BLaER1 (cell line): Measurements from ENCODE around the gene SEMA4D.
A peak's percentile ranks its signal among the peaks of the same experiment; 100 is the strongest.
"Not testable (repeated sequence)": the region's sequence is repeated elsewhere in the genome, so short reads cannot be mapped to it uniquely, and the experiment has no call there.

Experiments
- H3K27ac ChIP-seq: shearing (Covaris generic); formaldehyde crosslinking; 2 replicates; pipeline ENCODE4 v1.8.1; 2022
- H3K27me3 ChIP-seq: shearing (Covaris generic); formaldehyde crosslinking; 2 replicates; pipeline ENCODE4 v1.8.1; 2022
- H3K36me3 ChIP-seq: shearing (Covaris generic); formaldehyde crosslinking; 2 replicates; pipeline ENCODE4 v1.8.1; 2022
- H3K4me1 ChIP-seq: shearing (Covaris generic); formaldehyde crosslinking; 2 replicates; pipeline ENCODE4 v1.8.1; 2022
- H3K4me2 ChIP-seq: shearing (Covaris generic); formaldehyde crosslinking; 2 replicates; pipeline ENCODE4 v1.8.1; 2022
- H3K4me3 ChIP-seq: shearing (Covaris generic); formaldehyde crosslinking; 2 replicates; pipeline ENCODE4 v1.8.1; 2022
- H3K9ac ChIP-seq: shearing (Covaris generic); formaldehyde crosslinking; 2 replicates; pipeline ENCODE4 v1.8.1; 2022
- H3K9me3 ChIP-seq: shearing (Covaris generic); formaldehyde crosslinking; 2 replicates; pipeline ENCODE4 v1.8.1; 2022
- H4K20me1 ChIP-seq: shearing (Covaris generic); formaldehyde crosslinking; 2 replicates; pipeline ENCODE4 v1.8.1; 2022
- Cebpa-rat ChIP-seq: shearing (Covaris generic); IDR thresholded peaks from 2 replicates; pipeline ENCODE4 v1.8.1; 2022

Gene SEMA4D

DNA sequence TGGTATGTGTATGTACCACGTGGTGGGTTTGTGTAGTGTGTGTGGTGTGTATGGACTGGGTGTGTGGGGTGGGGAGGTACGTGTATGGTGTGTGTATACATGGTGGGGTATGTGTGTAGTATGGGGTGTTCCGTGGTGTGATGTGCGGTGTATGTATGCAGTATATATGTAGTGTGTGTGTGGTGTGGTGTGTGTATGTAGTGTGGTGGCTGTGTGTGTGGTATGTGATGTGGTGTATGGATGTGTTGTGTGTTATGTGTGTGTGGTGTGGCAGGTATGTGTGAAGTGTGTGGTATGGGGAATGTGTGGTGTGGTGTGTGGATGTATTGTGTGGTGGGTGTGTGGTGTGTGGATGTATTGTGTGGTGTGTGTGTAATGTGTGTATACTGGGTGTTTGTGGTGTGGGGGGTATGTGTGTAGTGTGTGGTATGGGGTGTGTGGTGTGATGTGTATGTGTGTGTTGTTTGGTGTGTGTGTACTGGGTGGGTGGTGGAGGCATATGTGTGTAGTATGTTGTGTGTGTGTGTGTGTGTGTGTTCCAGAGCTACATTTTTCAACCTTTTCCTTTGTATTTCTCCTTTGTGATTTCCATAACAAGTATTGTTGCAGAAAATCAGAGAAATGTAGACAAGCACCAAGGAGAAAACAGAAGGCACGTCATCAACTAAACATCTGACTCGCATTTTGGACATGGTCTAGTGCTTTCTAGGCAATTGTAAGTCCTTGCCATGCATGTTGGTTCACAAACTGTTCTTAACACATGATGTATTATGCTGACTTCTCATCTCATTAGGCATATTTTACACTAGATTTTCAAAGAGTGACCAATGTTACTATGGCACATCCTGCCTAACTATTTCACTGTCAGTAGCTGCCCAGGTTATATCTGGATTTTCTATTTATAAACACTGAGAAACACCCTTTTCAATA lies 13.2 kb downstream of the SEMA4D start:
- Histone ChIP-seq H3K4me3 (peak overlapping the region; percentile 34; the same call in 1 of the 2 replicates), H4K20me1 (peaks cover 91% of the 10 kb centered on the region), H3K9me3 (peaks cover 38% of the 10 kb centered on the region), H3K4me1 (peaks cover 54% of the 10 kb centered on the region), H3K36me3 (peaks cover 50% of the 10 kb centered on the region), H3K27ac (peak overlapping the region; percentile 40; the same call in 1 of the 2 replicates), H3K4me2 (peak overlapping the region; percentile 83), H3K27me3 (no peaks in the 10 kb centered on the region), H3K9ac (no peak overlapping the region)
- no peak for TF ChIP-seq Cebpa-rat

DNA sequence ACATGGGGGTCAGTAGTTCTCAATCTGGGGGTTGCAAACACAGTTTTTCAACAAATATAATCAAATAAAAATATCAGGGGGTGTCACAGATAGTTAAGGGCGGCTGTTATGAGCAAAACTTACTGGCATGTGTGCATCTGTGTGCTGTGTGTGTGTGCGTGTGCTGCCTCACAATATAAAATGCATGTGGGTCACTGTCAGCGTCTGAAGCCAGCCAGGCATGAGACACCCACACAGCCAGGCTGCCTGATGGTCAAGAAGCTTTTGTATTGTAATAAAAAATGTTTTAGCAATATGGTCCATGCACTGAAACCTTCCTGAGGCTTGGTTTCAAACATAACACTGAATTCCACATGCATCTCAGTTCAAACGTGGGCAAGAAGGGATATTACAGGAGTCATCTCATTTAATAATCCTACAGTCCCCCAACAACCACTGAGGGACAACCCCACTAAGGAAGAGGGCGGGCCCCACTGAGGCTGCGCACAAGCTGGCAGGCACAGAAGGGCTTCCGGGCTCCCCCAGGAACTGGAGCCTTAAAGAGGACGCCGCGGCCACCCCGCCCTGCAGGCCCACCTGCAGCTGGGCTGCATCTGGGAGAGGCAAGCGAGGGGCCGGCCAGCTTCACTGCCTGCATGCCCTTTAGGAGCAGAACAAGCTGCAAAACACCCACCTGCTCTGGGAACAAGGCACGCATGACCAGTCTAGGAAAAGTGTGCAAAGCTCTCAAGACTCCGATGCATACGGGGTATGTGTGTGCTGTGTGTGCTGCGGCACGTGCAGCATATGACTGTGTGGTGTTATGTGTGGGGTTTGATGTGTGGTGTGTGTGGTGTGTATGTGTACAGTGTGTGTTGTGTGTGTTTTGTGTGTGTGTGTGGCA lies 14.1 kb downstream of the SEMA4D start:
- peaks cover 60% of the 10 kb centered on the region for H3K4me1 ChIP-seq
- H3K9me3 ChIP-seq, result peaks cover 30% of the 10 kb centered on the region
- H4K20me1 ChIP-seq, result peaks cover 88% of the 10 kb centered on the region
- peak overlapping the region; percentile 34; the same call in 1 of the 2 replicates for H3K4me3 ChIP-seq
- peak overlapping the region; percentile 83 for H3K4me2 ChIP-seq
- no peak for TF ChIP-seq Cebpa-rat
- 0 out of 2 replicates have a peak overlapping the region, but pooled peaks have one; percentile 22 for H3K9ac ChIP-seq
- H3K27ac ChIP-seq, result peak overlapping the region; percentile 40
- H3K27me3 ChIP-seq, result no peaks in the 10 kb centered on the region
- peaks cover 50% of the 10 kb centered on the region for H3K36me3 ChIP-seq

DNA sequence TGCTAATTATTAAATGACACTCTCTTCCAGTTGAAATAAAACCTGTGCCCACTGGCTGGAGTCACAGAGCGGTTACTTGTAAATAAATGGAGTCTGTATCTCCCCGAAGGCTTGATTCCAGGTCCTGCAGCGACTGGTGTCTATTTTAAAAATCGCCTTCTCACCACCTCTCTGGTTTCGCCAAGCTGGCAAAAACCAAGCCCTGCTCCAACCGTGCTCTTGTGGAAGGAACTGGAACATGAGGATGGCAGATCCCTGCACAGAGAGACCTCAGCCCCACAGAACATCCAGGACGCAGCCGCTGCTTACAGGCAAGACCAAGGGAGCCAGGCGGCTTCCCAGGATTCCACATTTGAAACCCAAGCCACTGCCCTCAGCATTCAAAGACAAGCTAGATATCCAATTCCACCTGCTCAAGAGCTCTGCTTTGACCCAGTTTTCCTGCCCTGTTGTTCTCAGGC lies 15.0 kb downstream of the SEMA4D start:
- Histone ChIP-seq H3K9me3 (peaks cover 23% of the 10 kb centered on the region), H3K4me1 (peaks cover 69% of the 10 kb centered on the region), H3K4me3 (no peak overlapping the region), H3K9ac (no peak overlapping the region), H4K20me1 (peaks cover 87% of the 10 kb centered on the region), H3K27ac (peak overlapping the region; percentile 3; the same call in 1 of the 2 replicates), H3K36me3 (peaks cover 46% of the 10 kb centered on the region), H3K27me3 (no peaks in the 10 kb centered on the region), H3K4me2 (peak overlapping the region; percentile 83)
- TF ChIP-seq Cebpa-rat, result no peak

DNA sequence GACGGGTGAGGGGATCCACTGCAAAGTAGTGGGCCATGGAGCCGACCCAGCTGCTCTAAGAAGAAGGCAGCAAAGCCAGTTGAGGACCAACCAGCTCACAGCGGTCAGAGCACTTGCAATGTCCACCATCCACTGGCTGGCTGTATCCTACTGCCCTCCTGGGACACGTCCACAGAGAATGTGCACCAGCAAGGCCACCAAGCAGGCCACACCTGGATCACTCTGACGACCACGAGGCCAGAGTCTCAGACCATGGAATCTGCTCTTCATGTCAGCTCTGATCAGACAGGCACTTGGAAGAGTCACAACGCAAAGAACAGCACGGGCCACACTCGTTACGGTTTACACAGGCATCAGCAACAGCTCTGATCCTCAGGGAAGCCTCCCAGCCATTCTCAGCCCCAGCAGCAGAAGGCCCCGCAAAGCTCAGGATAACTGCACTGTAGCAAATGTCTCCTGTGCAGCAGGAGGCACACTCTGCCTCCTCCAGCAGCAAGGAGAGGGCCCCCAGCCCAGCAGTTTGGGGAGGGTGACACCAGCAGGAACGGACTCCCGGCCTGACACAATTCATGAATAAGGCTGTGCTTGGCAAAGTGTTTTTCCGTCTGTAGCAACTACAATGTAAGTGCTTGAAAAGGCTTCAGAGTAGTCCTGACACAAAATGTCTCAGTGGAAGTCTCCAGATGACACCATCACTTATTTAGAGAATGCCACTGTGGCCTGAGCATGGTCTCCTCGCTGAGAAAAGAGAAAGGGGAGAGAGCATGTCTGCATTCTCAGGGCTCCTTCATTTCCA lies 15.7 kb downstream of the SEMA4D start:
- peaks cover 23% of the 10 kb centered on the region for H3K9me3 ChIP-seq
- H3K4me2 ChIP-seq, result peak overlapping the region; percentile 83; the same call in 1 of the 2 replicates
- peaks cover 90% of the 10 kb centered on the region for H4K20me1 ChIP-seq
- H3K27me3 ChIP-seq, result no peaks in the 10 kb centered on the region
- peaks cover 49% of the 10 kb centered on the region for H3K36me3 ChIP-seq
- H3K4me1 ChIP-seq, result peaks cover 76% of the 10 kb centered on the region
- H3K4me3 ChIP-seq, result no peak overlapping the region
- peak overlapping the region; percentile 56; the same call in 1 of the 2 replicates for H3K27ac ChIP-seq
- no peak for TF ChIP-seq Cebpa-rat
- no peak overlapping the region for H3K9ac ChIP-seq

DNA sequence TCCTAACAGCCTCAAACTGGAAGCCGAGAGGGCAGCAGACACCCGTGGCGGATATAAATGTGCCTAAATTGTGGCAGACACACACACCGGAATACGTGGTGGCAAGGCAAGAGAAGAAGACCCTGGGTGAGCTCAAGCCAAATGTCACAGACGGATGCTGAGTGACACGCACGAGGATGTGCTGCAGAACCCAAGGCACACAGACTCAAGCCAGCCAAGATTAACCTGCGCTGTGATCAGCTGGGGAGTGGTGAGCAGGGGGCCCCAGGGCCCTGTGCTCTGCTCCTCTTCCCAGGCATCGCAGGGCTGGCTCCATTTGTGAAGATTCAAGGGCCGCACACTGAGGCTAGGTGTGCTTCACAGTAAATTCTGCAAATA lies 16.4 kb downstream of the SEMA4D start:
- Histone ChIP-seq H3K27ac (peak overlapping the region; percentile 56), H3K4me2 (peak overlapping the region; percentile 40), H3K9me3 (peaks cover 20% of the 10 kb centered on the region), H3K27me3 (no peaks in the 10 kb centered on the region), H3K4me1 (peaks cover 80% of the 10 kb centered on the region), H3K9ac (no peak overlapping the region), H3K36me3 (peaks cover 51% of the 10 kb centered on the region), H4K20me1 (peaks cover 90% of the 10 kb centered on the region), H3K4me3 (no peak overlapping the region)
- no peak for TF ChIP-seq Cebpa-rat

DNA sequence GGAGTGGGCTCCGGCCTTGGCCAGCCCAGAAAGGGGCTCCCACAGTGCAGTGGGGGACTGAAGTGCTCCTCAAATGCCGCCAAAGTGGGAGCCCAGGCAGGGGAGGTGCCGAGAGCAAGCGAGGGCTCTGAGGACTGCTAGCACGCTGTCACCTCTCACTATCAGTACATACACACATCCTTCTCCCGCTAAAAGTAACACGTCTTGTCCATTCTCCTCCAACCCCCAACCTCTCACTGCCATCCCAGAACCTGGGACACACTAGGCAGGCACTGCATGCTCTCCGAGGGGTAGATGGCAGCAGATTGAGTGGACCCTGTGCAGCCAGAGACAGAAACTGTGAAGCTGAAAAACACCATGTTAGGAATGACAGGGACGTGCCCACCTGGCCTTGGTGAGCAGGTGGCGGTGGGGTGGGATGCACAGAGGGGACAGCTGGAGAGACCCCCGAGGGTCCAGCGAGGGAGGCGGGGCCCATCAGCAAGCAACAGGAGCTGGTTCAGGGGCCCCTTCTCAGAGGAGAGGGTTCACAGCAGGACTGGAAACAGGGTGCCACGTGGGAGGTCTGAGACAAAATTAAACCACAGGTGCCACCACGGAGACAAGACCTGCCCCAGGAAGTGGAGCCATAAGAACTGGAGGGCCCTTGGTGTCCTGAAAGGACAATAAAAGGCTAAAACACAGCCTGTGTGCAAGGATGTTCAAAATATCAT lies 16.9 kb downstream of the SEMA4D start:
- H3K36me3 ChIP-seq, result peaks cover 53% of the 10 kb centered on the region
- TF ChIP-seq Cebpa-rat, result no peak
- peaks cover 84% of the 10 kb centered on the region for H3K4me1 ChIP-seq
- H3K9me3 ChIP-seq, result peaks cover 15% of the 10 kb centered on the region; the same call in 1 of the 2 replicates
- no peaks in the 10 kb centered on the region for H3K27me3 ChIP-seq
- H3K4me2 ChIP-seq, result peak overlapping the region; percentile 40
- peak overlapping the region; percentile 56 for H3K27ac ChIP-seq
- peaks cover 90% of the 10 kb centered on the region for H4K20me1 ChIP-seq
- H3K9ac ChIP-seq, result no peak overlapping the region
- H3K4me3 ChIP-seq, result no peak overlapping the region

DNA sequence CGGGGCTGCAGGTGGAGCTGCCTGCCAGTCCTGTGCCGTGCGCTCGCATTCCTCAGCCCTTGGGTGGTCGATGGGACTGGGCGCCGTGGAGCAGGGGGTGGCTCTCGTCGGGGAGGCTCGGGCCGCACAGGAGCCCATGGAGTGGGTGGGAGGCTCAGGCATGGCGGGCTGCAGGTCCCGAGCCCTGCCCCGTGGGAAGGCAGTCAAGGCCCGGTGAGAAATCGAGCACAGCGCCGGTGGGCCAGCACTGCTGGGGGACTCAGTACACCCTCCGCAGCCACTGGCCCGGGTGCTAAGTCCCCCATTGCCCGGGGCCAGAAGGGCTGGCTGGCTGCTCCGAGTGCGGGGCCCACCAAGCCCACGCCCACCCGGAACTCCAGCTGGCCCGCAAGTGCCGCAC lies 17.5 kb downstream of the SEMA4D start:
- Histone ChIP-seq H3K9me3 (peaks cover 15% of the 10 kb centered on the region; the same call in 1 of the 2 replicates), H4K20me1 (peaks cover 90% of the 10 kb centered on the region), H3K36me3 (peaks cover 59% of the 10 kb centered on the region), H3K4me1 (peaks cover 86% of the 10 kb centered on the region)
- not testable (repeated sequence) for H3K27ac ChIP-seq, H3K27me3 ChIP-seq, H3K9ac ChIP-seq, H3K4me2 ChIP-seq, H3K4me3 ChIP-seq

DNA sequence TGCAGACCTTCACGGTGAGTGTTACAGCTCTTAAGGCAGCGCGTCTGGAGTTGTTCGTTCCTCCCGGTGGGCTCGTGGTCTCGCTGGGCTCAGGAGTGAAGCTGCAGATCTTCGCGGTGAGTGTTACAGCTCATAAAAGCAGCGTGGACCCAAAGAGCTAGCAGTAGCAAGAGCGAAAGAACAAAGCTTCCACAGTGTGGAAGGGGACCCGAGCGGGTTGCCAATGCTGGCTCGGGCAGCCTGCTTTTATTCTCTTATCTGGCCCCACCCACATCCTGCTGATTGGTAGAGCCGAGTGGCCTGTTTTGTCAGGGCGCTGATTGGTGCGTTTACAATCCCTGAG lies 18.3 kb downstream of the SEMA4D start:
- not testable (repeated sequence) for H3K27me3 ChIP-seq, H3K9ac ChIP-seq

More for the DNA sequence above, 18.3 kb downstream of the SEMA4D start:
- H3K4me3 ChIP-seq, result not testable (repeated sequence)
- peaks cover 91% of the 10 kb centered on the region for H4K20me1 ChIP-seq
- H3K9me3 ChIP-seq, result peaks cover 15% of the 10 kb centered on the region; the same call in 1 of the 2 replicates
- H3K4me1 ChIP-seq, result peaks cover 86% of the 10 kb centered on the region
- H3K27ac ChIP-seq, result peak overlapping the region; percentile 46; the same call in 1 of the 2 replicates
- 0 out of 2 replicates have a peak overlapping the region, but pooled peaks have one; percentile 62 for H3K4me2 ChIP-seq
- peaks cover 66% of the 10 kb centered on the region for H3K36me3 ChIP-seq
